OCI-LY7 (cell line): ENCODE results near the gene TEX36.

Experiments
- EZH2phosphoT487 ChIP-seq: fragments of 200-600 bp; sonication (generic); IDR thresholded peaks from 2 replicates; pipeline ENCODE4 v1.6.1; 2018; ENCODE audit warnings: low read depth, borderline replicate concordance, mild to moderate bottlenecking, mixed run types, antibody characterized with exemption, low read length, moderate library complexity, mixed read lengths
- TF ChIP-seq, protein P1 (sequence below): fragments of 200-600 bp; sonication (generic); conservative IDR thresholded peaks from 2 replicates; pipeline ENCODE4 v1.5.1; 2014; ENCODE audit warnings: mild to moderate bottlenecking, antibody characterized with exemption, low read length, moderate library complexity, mixed read lengths

GRCh38 chr10:125634606-125635005 is 48.4 kb downstream of the TEX36 start:
- TF ChIP-seq, protein P1, sequence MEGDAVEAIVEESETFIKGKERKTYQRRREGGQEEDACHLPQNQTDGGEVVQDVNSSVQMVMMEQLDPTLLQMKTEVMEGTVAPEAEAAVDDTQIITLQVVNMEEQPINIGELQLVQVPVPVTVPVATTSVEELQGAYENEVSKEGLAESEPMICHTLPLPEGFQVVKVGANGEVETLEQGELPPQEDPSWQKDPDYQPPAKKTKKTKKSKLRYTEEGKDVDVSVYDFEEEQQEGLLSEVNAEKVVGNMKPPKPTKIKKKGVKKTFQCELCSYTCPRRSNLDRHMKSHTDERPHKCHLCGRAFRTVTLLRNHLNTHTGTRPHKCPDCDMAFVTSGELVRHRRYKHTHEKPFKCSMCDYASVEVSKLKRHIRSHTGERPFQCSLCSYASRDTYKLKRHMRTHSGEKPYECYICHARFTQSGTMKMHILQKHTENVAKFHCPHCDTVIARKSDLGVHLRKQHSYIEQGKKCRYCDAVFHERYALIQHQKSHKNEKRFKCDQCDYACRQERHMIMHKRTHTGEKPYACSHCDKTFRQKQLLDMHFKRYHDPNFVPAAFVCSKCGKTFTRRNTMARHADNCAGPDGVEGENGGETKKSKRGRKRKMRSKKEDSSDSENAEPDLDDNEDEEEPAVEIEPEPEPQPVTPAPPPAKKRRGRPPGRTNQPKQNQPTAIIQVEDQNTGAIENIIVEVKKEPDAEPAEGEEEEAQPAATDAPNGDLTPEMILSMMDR = no peak
- TF ChIP-seq EZH2phosphoT487 = no peak
